GM21447 (cell line): ENCODE results near the gene ZNF778.
"Not testable (repeated sequence)": the region's sequence is repeated elsewhere in the genome, so short reads cannot be mapped to it uniquely, and the experiment has no call there.

ENCODE experiments used
- ATAC-seq: cut with Tn5 transposase; IDR thresholded peaks from one replicate; pipeline ENCODE4 v1.9.1; 2021; ENCODE audit not compliant: unreplicated experiment

The ZNF778 gene

GRCh38 chr16:89248196-89248982 is 30.9 kb downstream of the ZNF778 start:
- ATAC-seq: no peak

GRCh38 chr16:89253548-89254287 is 36.2 kb downstream of the ZNF778 start:
- ATAC-seq: no peak

- ATAC-seq: no peak
Measured at GRCh38 chr16:89256651-89257254, 39.2 kb downstream of the ZNF778 start.

GRCh38 chr16:89257281-89257731 is 39.8 kb downstream of the ZNF778 start:
- ATAC-seq: no peak

GRCh38 chr16:89257757-89258465 is 40.4 kb downstream of the ZNF778 start:
- no peak for ATAC-seq

GRCh38 chr16:89259901-89260300 is 42.4 kb downstream of the ZNF778 start:
- not testable (repeated sequence) for ATAC-seq

GRCh38 chr16:89261691-89262563 is 44.4 kb downstream of the ZNF778 start:
- ATAC-seq: no peak

- ATAC-seq: no peak
Measured at GRCh38 chr16:89264800-89265550, 47.5 kb downstream of the ZNF778 start.

- no peak for ATAC-seq
Measured at GRCh38 chr16:89265647-89266046, 48.1 kb downstream of the ZNF778 start.

GRCh38 chr16:89266521-89267134 is 49.1 kb downstream of the ZNF778 start:
- no peak for ATAC-seq

GRCh38 chr16:89267746-89268145 is 50.2 kb downstream of the ZNF778 start:
- ATAC-seq: not testable (repeated sequence)

- ATAC-seq: no peak
Measured at GRCh38 chr16:89268585-89268984, 51.1 kb downstream of the ZNF778 start.

- ATAC-seq: no peak
Measured at GRCh38 chr16:89268987-89269735, 51.7 kb downstream of the ZNF778 start.

- ATAC-seq: no peak
Measured at GRCh38 chr16:89269805-89270665, 52.5 kb downstream of the ZNF778 start.

GRCh38 chr16:89270666-89271345 is 53.3 kb downstream of the ZNF778 start:
- ATAC-seq: no peak

GRCh38 chr16:89272631-89273030 is 55.1 kb downstream of the ZNF778 start:
- no peak for ATAC-seq
